ENCODE results near the gene VEGFA.
A peak's percentile ranks its signal among the peaks of the same experiment; 100 is the strongest.

The VEGFA gene

DNA sequence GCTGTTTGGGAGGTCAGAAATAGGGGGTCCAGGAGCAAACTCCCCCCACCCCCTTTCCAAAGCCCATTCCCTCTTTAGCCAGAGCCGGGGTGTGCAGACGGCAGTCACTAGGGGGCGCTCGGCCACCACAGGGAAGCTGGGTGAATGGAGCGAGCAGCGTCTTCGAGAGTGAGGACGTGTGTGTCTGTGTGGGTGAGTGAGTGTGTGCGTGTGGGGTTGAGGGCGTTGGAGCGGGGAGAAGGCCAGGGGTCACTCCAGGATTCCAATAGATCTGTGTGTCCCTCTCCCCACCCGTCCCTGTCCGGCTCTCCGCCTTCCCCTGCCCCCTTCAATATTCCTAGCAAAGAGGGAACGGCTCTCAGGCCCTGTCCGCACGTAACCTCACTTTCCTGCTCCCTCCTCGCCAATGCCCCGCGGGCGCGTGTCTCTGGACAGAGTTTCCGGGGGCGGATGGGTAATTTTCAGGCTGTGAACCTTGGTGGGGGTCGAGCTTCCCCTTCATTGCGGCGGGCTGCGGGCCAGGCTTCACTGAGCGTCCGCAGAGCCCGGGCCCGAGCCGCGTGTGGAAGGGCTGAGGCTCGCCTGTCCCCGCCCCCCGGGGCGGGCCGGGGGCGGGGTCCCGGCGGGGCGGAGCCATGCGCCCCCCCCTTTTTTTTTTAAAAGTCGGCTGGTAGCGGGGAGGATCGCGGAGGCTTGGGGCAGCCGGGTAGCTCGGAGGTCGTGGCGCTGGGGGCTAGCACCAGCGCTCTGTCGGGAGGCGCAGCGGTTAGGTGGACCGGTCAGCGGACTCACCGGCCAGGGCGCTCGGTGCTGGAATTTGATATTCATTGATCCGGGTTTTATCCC is at the start of gene VEGFA:
VEGFA (plus strand) TSS at position 686 of the 846 bp plus-strand sequence.
- DNase-seq (ENCODE audit: low spot score) = peak; percentile 94

DNA sequence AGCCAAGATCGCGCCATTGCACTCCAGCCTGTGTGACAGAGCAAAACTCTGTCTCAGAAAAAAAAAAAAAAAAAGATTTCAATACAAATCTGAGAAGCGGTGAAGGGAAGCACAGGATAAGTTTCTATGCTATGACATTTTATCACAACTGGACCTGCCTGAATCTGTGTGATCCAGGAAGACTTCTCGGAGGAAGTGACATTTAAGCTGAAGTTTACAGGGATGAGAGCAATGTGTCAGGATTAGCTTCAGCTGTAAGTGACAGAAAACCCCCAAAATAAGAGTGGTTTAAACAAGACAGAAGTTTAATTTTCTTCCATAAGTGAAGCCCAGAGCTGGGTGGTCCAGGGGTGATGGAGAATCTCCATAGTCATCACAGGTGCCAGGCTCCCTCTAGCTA is 49.0 kb upstream of the VEGFA start:
- no peak for DNase-seq (ENCODE audit: low spot score)

DNA sequence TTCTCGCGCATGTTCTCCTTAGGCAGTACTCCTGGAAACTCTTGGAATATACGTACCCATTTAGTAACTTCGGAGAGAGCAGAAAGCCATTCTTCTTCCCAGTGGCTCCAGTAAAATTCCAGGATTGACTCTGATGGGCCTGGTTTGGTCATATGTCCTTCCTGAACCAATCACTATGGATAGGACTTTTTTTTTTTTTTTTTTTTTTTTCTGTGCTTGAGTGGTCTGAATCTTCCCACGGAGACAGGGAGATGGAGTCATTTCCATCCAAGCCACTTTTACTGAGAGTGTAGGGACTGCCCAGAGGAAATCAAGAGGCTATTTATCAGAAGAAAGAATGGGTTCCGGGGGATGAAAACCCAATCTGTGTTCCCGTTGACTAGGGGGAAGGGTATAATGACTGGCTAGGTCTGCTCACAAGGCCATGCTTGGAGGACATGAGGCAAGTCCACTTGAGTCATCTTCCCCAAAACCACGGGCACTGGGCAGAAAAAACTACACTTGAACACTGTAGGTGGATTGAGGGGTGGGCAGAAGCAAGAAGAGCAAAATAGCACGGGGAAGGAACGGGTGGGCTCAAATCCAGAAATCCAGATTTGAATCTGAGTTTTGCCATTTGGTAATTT is 47.0 kb upstream of the VEGFA start:
- no peak for DNase-seq (ENCODE audit: low spot score)

DNA sequence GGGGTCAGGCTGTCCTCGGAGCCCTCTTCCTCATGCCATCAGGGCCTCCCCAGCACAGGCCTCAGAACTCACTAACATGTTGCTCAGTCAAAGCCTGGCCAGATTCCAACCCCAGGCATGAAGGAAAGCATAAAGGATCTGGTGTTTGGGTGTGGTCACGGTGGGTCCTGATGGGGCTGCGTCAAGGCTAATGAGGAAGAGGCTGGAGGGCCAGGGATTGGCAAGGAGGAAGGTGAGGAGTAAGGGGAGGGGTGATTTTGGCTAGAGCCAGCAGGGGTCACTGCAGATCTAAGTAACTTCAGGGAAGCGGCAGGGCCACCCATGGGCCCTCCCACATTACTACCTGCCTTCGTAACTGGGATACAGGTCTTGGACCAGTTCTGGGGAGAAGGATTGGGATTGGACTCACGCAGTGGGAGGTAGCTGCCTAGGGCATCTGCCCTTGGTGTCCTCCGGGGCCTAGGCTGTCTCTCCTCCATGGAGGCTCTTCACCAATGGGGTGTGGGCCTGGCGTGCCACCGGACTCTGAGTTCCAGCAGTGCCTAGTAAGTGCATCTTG is 46.2 kb upstream of the VEGFA start:
- DNase-seq (ENCODE audit: low spot score) = peak; percentile 34

DNA sequence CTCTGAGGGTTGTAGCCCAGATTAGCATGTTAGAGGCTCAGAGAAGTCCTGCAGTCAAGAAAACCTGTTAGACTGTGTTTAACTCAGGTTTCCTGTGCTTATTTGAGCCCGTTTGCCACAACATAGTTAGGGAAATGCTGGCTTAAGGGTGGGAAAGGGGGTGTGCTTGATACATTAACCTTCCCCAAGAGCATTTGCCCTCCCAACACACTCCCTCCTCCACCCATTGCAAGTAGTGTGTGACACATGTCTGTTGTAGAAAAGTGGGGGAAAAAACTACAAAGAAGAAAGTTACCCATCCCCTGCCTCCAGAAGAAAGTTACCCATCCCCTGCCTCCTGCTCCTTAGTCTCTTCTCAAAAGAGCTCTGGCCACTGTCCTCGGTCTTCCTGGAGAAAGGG is 45.7 kb upstream of the VEGFA start:
- no peak for DNase-seq (ENCODE audit: low spot score)

DNA sequence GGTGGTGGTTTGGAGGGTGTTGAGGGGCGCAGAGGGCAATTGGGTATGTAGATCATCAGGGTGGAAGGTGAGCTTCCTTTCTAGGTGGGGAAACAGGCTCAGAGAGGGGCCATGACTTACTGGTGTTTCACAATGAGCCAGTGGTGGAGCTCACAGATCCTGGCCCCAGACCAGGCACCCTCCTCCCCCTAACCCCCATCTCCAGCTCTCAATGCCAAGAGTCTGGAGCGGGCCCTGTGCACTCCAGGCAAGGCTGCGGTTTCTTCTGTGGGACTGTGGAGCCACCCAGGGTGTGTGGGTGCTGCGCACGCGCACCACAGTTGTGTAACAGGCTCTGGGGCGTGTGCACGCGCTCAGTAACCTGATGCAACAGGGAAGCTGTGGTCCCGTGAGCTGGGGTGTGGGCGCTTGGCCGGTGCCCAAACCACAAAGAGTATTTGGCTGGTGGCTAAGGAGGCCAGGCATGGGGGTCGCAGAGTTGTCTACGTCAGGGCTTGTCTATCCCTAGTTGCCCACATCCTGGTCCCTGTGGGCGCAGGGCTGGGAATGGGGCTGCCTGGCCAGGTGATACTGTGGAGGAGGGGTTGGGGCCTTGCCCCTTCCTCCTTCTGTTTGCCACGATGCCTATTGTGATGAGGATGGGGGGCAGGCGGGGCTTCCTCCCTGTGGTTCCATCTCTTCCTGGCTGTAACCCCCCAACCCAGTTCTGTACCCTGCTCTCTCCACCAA is 44.9 kb upstream of the VEGFA start:
- DNase-seq (ENCODE audit: low spot score) = peak; percentile 11

DNA sequence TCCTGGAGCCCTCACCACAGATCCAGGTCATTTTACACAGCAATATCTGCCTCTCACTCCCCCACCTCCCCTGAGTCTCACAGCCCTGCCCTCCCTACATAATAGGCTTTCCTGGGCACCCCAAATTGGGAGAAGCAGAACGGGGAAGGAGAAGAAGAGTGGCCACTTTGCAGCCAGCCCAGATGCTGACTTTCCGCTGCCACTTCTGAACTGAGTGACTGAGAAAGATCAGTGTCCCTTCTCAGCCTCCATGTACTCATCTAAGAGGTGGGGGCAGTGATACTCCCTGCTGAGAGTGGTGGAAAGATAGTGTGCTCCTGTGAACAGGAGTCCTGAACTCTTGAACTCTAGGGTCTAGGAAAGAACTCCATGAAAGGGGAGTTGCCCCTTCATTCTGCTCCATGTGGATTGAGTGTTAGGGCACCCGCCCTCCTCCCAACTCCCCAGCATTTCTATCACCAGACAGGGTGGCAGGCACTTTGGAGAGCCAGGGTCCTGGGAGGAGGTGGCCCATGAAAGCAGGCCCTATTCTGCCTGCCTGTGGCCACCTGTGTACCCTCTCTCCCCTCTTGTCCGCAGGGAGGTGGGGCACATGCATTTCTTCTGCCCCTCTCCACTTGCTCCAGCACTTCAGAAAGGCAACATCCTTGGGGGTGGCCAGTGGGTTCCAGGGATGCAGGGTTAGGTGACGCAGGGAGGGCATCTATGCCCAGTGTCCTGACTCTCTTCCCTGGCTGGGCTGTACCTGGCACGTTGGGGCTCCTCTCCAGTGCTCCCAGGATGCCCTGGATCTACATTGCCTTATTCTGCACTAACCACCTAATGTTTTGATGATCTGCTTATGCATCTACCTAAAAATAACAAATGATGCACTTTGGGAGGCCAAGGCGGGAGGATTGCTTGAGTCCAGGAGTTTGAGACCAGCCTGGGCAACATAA is 44.1 kb upstream of the VEGFA start:
- no peak for DNase-seq (ENCODE audit: low spot score)

DNA sequence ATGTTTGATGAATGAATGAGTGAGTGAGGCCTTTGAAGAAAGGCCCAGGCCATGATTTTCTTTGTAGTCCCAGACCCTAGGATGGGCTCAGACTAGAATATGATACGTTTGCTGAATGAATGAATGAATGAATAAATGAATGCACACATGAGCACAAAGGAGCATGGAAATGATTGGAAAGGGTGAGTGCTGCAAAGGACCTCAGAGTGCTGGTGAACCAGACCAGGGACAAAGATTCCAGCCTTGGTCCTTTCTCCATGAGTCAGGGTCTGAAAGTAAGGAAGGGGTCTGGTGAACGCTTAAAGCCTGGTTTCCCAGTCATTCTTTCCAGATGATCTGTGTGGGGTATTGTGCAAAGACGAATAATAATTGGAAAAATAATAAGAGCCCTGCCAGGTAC is 42.4 kb upstream of the VEGFA start:
- DNase-seq (ENCODE audit: low spot score) = no peak

DNA sequence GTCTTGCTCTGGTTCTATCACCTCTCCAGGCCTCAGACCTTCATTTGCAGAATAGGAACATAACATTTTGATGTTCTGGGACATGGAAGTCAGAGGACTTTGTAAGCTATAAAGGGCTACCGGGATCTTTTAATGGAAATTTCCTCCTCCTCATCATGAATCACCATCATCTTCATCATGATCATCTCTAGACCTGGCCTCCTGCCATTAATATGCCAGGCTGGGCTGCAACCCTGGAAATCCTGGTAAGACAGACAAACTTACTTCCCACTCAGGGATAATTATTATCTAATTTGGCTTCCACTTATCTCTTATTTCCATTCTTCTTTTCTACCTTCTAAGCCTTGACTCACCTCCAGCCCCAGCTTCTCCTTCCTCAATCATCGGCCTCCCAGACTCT is 41.4 kb upstream of the VEGFA start:
- DNase-seq (ENCODE audit: low spot score) = no peak

DNA sequence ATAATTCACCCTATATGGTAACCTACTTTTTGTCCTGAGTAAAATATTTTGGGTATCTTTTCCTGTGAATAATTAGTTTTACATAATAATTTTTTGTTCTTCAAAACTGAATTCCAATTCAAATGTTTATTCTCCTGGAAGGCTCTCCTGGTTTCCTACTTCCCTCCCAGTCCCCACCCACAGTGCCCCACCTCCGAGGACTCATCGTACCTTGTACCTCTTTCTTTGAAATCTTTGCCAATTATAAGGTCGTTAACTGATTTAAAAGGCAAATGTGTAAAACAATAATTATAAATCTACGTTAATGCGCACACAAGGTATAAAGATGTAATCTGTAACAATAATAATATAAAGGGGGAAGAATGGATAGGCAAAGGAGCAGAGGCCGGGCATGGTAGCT is 40.5 kb upstream of the VEGFA start:
- DNase-seq (ENCODE audit: low spot score) = no peak

DNA sequence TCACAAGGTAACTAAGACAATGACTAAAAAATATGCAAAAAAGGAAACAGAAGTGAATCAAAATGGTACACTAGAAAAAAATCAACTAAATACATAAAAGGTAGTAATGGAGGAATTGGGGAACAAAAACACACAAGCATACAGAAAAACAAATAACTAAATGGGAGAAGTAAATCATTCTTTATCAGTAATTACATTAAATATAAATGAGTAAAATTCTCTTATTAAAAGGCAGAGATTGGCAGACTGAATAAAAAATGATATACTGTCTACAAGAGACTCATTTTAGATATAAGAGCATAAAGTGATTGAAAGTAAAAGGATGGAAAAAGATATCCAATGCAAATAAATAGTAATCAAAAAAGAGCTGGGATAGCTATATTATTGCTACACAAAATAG is 39.4 kb upstream of the VEGFA start:
- no peak for DNase-seq (ENCODE audit: low spot score)

DNA sequence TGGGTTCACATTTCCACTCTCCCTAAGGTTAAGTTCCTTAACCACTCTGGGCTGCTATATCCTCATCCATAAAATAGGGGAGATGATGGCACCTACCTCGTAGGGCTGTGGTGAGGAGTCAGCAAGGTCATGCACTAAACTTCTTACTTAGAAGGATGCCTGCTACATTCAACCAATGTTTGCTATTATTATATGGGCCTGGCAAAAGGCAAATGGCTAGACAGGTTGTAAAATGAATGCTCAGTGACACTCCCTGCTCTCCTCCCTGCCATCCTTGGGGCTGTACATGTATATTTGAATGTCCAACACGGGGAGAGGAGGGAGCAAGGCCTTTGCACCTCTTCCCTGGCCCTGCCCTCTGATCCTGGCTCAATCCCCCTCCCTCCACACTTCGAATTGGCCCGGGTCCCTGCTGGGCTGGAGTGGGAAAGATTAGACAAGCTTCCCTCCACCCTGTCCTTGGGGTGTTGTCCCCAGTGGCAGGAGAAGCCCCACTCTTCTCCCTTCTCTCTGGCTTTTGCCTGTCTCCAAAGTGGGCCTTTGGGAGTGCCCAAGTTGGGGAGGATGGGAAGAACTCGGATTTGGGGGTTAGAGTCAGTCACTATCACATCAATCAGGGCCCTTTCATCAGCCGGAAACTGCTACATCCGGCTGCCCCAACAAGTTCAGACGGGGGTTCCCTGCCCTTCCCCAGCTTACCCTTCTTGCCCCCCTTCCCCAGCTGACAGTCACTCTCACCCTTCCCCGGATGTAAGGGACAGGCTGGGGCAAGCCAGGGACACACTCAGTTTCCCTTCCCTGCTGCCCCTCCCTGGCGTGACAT is 36.3 kb upstream of the VEGFA start:
- no peak for DNase-seq (ENCODE audit: low spot score)

DNA sequence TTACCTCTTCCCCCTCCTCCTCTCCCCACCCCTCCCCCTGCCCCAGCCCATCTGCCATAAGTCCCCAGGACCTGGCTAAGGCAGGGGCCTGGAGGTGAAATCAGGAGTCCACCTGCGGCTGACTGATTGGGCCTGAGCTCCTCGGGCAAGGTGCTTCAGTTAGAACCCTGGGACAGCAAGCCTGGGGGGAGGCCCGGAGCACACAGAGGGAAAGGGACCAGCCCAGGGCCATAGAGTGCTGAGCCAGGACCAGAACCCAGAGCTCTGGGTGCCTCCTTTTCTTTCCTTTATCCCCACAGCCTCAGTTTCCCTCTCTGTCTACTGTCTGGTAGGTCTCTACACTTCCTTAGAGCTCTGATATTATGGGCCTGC is 35.7 kb upstream of the VEGFA start:
- no peak for DNase-seq (ENCODE audit: low spot score)

DNA sequence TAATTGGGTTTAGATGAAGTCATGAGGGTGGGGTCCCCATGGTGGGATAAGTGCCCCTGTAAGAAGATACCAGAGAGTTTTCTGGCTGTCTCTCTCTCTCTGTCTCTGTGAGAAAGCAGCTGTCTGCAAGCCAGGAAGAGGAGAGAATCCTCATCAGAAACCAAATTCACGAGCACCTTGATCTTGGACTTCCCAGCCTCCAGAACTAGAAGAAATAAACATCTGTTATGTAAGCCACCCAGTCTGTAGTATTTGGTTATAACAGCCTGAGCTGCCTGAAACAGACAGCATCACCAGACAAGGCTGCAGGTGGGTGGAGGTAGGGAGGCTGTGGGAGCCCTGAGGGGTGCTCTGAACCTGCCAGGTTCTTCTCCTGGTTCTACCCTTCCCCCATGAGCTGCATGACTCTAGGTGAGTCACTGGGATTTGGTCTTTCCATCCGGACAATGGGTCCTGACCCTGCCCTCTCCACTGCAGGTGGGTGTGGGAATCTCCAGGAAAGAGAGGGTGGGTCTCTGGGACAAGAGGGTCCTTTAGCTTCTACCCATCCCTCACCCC is 34.3 kb upstream of the VEGFA start:
- no peak for DNase-seq (ENCODE audit: low spot score)

DNA sequence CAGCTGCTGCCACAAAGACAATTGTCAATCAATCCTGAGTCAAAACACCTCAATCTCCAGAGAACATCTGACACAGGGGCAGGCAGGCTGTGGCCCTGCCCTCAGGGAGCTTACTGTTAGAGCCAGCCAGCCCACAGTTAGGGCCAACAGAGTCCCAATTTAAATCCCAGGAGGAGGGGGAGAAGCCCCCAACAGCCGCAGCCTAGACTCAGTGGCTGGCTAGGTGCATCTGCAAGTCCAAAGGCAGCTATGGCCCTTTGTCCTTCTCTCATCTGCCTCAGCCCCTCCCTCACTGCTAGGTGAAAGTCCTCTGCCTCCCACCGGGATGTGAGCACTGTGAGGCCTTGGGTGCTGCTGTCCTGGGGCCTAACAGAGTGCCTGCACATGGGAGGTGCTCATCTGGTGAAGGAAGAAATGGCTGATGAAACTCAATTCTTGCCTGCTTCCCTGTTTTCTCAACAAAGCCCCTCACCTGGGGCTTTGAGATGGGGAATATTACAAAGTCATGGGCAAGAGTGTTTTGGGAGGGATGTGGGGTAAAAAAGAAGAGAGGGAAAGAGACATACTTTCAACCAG is 33.7 kb upstream of the VEGFA start:
- no peak for DNase-seq (ENCODE audit: low spot score)

DNA sequence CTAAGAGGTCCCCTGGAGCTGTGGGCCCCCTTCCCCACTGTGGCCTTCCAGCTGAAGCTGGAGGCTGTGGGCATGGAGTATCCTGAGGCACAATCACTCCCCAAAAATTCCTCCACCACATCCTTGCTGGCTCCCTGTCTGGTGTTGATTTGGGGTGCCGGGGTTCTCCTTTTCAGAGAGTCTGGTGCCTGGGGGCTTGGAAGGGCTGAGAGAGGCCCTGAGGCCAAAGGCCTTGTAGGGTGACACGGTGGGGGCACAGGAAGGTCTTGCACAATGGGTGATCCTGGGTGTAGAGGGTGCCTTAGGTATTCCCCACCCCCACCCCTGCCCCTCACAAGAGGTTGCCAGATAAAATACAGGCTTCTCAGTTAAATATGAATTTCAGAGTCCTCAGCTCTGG is 33.2 kb upstream of the VEGFA start:
- DNase-seq (ENCODE audit: low spot score) = no peak

DNA sequence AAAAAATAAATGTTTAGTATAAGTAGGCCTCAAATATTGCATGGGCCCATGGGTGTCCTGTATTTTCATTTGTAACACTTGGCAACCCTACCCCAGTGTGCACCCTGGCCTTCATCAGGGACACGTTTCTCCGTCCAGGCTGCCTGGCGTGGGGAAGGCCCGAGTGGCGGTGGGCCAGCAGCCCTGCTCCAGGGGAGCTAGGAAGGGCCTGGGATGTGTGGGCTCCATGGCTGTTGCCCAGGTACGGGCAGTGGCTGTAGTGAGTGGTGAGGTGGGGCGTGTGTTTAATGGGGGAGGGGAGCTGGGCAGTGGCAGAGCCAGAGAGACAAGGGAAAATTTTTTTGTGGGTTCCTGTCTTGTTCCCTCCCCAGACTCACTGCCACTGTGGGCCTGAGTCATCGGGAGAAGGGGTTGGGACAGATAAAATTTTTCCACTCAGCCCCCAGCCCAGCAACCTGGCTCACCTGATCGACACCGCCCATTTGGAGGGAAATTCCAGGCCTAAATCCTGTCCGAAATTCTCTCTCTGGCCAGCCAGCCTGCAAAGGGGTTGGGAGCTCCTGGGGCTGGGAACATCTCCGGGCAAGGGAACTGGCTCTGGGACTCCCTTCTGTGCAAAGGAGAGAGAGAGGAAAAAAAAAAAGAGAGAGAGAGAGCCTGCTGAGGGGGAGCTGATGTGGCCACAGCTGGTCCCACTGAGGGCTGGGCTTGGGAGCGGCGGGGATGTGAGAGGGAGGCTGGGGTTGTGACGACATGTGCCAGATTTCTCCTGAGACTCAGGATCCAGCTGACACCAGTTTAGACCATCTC is 32.5 kb upstream of the VEGFA start:
- DNase-seq (ENCODE audit: low spot score) = no peak

DNA sequence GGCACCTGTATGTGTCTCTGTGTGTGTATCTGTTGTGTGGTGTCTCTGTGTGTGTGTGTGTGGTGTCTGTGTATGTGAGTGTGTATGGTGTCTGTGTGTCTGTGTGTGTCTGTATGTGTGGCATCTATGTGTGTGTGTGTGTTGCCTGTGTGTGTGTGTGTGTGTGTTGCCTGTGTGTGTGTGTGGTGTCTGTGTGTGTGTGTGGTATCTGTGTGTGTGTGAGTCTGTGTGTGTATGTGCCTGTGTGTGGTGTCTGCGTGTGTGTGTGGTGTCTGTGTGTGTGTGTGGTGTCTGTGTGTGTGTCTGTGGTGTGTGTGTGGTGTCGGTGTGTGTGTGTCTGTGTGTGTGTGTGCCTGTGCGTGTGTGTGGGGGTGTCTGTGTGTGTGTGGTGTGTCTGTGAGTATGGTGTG is 31.7 kb upstream of the VEGFA start:
- no peak for DNase-seq (ENCODE audit: low spot score)
